Measurements from ENCODE around the gene CYP4F12.
"Not testable (repeated sequence)": the region's sequence is repeated elsewhere in the genome, so short reads cannot be mapped to it uniquely, and the experiment has no call there.

Gene CYP4F12

GRCh38 chr19:15644066-15644741 lies 28.7 kb upstream of the CYP4F12 start:
- Histone ChIP-seq H3K27me3 (ENCODE audit: control insufficient read depth in 3 of 3, insufficient read depth in 3 of 3, low read depth in 1 of 3, low read length in 3 of 3) (no peaks in the 10 kb centered on the region), H3K9ac (ENCODE audit: low read depth, low read length, poor library complexity) (no peak overlapping the region), H2AK5ac (ENCODE audit: low read depth, low read length) (no peak overlapping the region), H2BK120ac (ENCODE audit: low read depth, low read length) (no peak overlapping the region), H3K36me3 (replicated peaks in 1 of 2; ENCODE audit: control insufficient read depth in 2 of 2, insufficient read depth in 2 of 2, low read length in 2 of 2) (no peaks in the 10 kb centered on the region), H3K4me3 (ENCODE audit: low read length in 2 of 2) (no peak overlapping the region), H4K91ac (ENCODE audit: low read depth, low read length, poor library complexity) (no peak overlapping the region), H3K79me1 (ENCODE audit: low read depth, low read length) (no peaks in the 10 kb centered on the region), H2BK5ac (ENCODE audit: low read length) (no peak overlapping the region), H3K4me1 (ENCODE audit: control insufficient read depth in 2 of 2, insufficient read depth in 1 of 2, low read depth in 1 of 2, low read length in 2 of 2) (no peaks in the 10 kb centered on the region), H3K4me2 (ENCODE audit: insufficient read depth, low read length, poor library complexity, severe bottlenecking) (no peak overlapping the region), H3K4ac (ENCODE audit: low read length) (no peak overlapping the region), H2AFZ (ENCODE audit: low read length) (no peak overlapping the region), H3K9me3 (replicated peaks in 1 of 2; ENCODE audit: control insufficient read depth in 2 of 2, insufficient read depth in 1 of 2, low read depth in 1 of 2, low read length in 2 of 2) (peaks cover 0 to 58% of the 10 kb centered on the region in 2 donors), H3K27ac (replicated peaks; ENCODE audit: low read length) (no peak overlapping the region), H3K18ac (ENCODE audit: low read length) (no peak overlapping the region), H4K8ac (ENCODE audit: low read depth, low read length) (no peak overlapping the region), H3K23ac (ENCODE audit: low read depth, low read length, poor library complexity) (no peak overlapping the region), H3K14ac (ENCODE audit: low read length) (no peak overlapping the region), H2BK15ac (ENCODE audit: low read length) (no peak overlapping the region), H2BK12ac (ENCODE audit: low read length) (no peak overlapping the region)
- no CpG with 5 or more reads among the region's 3 CpGs for WGBS, 2 donors (ENCODE audit: extremely low coverage in 2 of 2, insufficient read length in 2 of 2, insufficient replicate concordance in 1 of 2)
- no peak for DNase-seq (ENCODE audit: low spot score)

- H2BK15ac ChIP-seq (ENCODE audit: low read length) = no peak overlapping the region
- H3K9ac ChIP-seq (ENCODE audit: low read depth, low read length, poor library complexity) = no peak overlapping the region
- H3K23ac ChIP-seq (ENCODE audit: low read depth, low read length, poor library complexity) = no peak overlapping the region
- peaks cover 0 to 58% of the 10 kb centered on the region in 2 donors for H3K9me3 ChIP-seq (replicated peaks in 1 of 2; ENCODE audit: control insufficient read depth in 2 of 2, insufficient read depth in 1 of 2, low read depth in 1 of 2, low read length in 2 of 2)
- no peak overlapping the region for H3K4me2 ChIP-seq (ENCODE audit: insufficient read depth, low read length, poor library complexity, severe bottlenecking)
- H3K4me1 ChIP-seq (ENCODE audit: control insufficient read depth in 2 of 2, insufficient read depth in 1 of 2, low read depth in 1 of 2, low read length in 2 of 2) = no peaks in the 10 kb centered on the region
- H2BK120ac ChIP-seq (ENCODE audit: low read depth, low read length) = no peak overlapping the region
- no peaks in the 10 kb centered on the region for H3K79me1 ChIP-seq (ENCODE audit: low read depth, low read length)
- WGBS, 2 donors (ENCODE audit: extremely low coverage in 2 of 2, insufficient read length in 2 of 2, insufficient replicate concordance in 1 of 2) = no CpG with 5 or more reads among the region's 3 CpGs
- no peak overlapping the region for H3K18ac ChIP-seq (ENCODE audit: low read length)
- H4K8ac ChIP-seq (ENCODE audit: low read depth, low read length) = no peak overlapping the region
- H3K14ac ChIP-seq (ENCODE audit: low read length) = no peak overlapping the region
- no peaks in the 10 kb centered on the region for H3K36me3 ChIP-seq (replicated peaks in 1 of 2; ENCODE audit: control insufficient read depth in 2 of 2, insufficient read depth in 2 of 2, low read length in 2 of 2)
- H4K91ac ChIP-seq (ENCODE audit: low read depth, low read length, poor library complexity) = no peak overlapping the region
- no peak overlapping the region for H2AK5ac ChIP-seq (ENCODE audit: low read depth, low read length)
- H2BK5ac ChIP-seq (ENCODE audit: low read length) = no peak overlapping the region
- H2BK12ac ChIP-seq (ENCODE audit: low read length) = no peak overlapping the region
- H3K27me3 ChIP-seq (ENCODE audit: control insufficient read depth in 3 of 3, insufficient read depth in 3 of 3, low read depth in 1 of 3, low read length in 3 of 3) = no peaks in the 10 kb centered on the region
- H3K27ac ChIP-seq (replicated peaks; ENCODE audit: low read length) = no peak overlapping the region
- no peak overlapping the region for H3K4me3 ChIP-seq (ENCODE audit: low read length in 2 of 2)
- H2AFZ ChIP-seq (ENCODE audit: low read length) = no peak overlapping the region
- no peak overlapping the region for H3K4ac ChIP-seq (ENCODE audit: low read length)
- no peak for DNase-seq (ENCODE audit: low spot score)
These were observed 28.1 kb upstream of the CYP4F12 start for GRCh38 chr19:15644816-15645215.

- H3K9me3 ChIP-seq (replicated peaks in 1 of 2; ENCODE audit: control insufficient read depth in 2 of 2, insufficient read depth in 1 of 2, low read depth in 1 of 2, low read length in 2 of 2) = peaks cover 0 to 42% of the 10 kb centered on the region in 2 donors
- no peaks in the 10 kb centered on the region for H3K36me3 ChIP-seq (replicated peaks in 1 of 2; ENCODE audit: control insufficient read depth in 2 of 2, insufficient read depth in 2 of 2, low read length in 2 of 2)
- whole genome bisulfite sequencing, 2 donors (ENCODE audit: extremely low coverage in 2 of 2, insufficient read length in 2 of 2, insufficient replicate concordance in 1 of 2) = no CpG with 5 or more reads among the region's 2 CpGs
- no peak overlapping the region for H3K27ac ChIP-seq (replicated peaks; ENCODE audit: low read length)
- H2BK15ac ChIP-seq (ENCODE audit: low read length) = no peak overlapping the region
- no peak overlapping the region for H3K14ac ChIP-seq (ENCODE audit: low read length)
- no peak overlapping the region for H2AFZ ChIP-seq (ENCODE audit: low read length)
- no peak overlapping the region for H2BK5ac ChIP-seq (ENCODE audit: low read length)
- no peak overlapping the region for H3K4me3 ChIP-seq (ENCODE audit: low read length in 2 of 2)
- H4K91ac ChIP-seq (ENCODE audit: low read depth, low read length, poor library complexity) = no peak overlapping the region
- no peaks in the 10 kb centered on the region for H3K4me1 ChIP-seq (ENCODE audit: control insufficient read depth in 2 of 2, insufficient read depth in 1 of 2, low read depth in 1 of 2, low read length in 2 of 2)
- no peak overlapping the region for H2BK120ac ChIP-seq (ENCODE audit: low read depth, low read length)
- no peak overlapping the region for H3K4me2 ChIP-seq (ENCODE audit: insufficient read depth, low read length, poor library complexity, severe bottlenecking)
- no peak overlapping the region for H3K18ac ChIP-seq (ENCODE audit: low read length)
- H3K9ac ChIP-seq (ENCODE audit: low read depth, low read length, poor library complexity) = no peak overlapping the region
- no peaks in the 10 kb centered on the region for H3K27me3 ChIP-seq (ENCODE audit: control insufficient read depth in 3 of 3, insufficient read depth in 3 of 3, low read depth in 1 of 3, low read length in 3 of 3)
- no peak overlapping the region for H2BK12ac ChIP-seq (ENCODE audit: low read length)
- no peaks in the 10 kb centered on the region for H3K79me1 ChIP-seq (ENCODE audit: low read depth, low read length)
- H3K4ac ChIP-seq (ENCODE audit: low read length) = no peak overlapping the region
- H4K8ac ChIP-seq (ENCODE audit: low read depth, low read length) = no peak overlapping the region
- no peak overlapping the region for H3K23ac ChIP-seq (ENCODE audit: low read depth, low read length, poor library complexity)
- no peak overlapping the region for H2AK5ac ChIP-seq (ENCODE audit: low read depth, low read length)
- no peak for DNase-seq (ENCODE audit: low spot score)
These were observed 23.4 kb upstream of the CYP4F12 start for GRCh38 chr19:15649526-15649925.

- H3K18ac ChIP-seq (ENCODE audit: low read length); H2AFZ ChIP-seq (ENCODE audit: low read length); H2BK120ac ChIP-seq (ENCODE audit: low read depth, low read length); H3K27ac ChIP-seq (replicated peaks; ENCODE audit: low read length); H3K79me1 ChIP-seq (ENCODE audit: low read depth, low read length); H3K27me3 ChIP-seq (ENCODE audit: control insufficient read depth in 3 of 3, insufficient read depth in 3 of 3, low read depth in 1 of 3, low read length in 3 of 3); H2BK12ac ChIP-seq (ENCODE audit: low read length); H3K4me1 ChIP-seq (ENCODE audit: control insufficient read depth in 2 of 2, insufficient read depth in 1 of 2, low read depth in 1 of 2, low read length in 2 of 2); H3K4ac ChIP-seq (ENCODE audit: low read length); H3K4me3 ChIP-seq (ENCODE audit: low read length in 2 of 2); H2BK15ac ChIP-seq (ENCODE audit: low read length); DNase-seq (ENCODE audit: low spot score); H2AK5ac ChIP-seq (ENCODE audit: low read depth, low read length); H3K14ac ChIP-seq (ENCODE audit: low read length); H4K8ac ChIP-seq (ENCODE audit: low read depth, low read length); H3K36me3 ChIP-seq (replicated peaks in 1 of 2; ENCODE audit: control insufficient read depth in 2 of 2, insufficient read depth in 2 of 2, low read length in 2 of 2); H4K91ac ChIP-seq (ENCODE audit: low read depth, low read length, poor library complexity); H3K23ac ChIP-seq (ENCODE audit: low read depth, low read length, poor library complexity); H3K4me2 ChIP-seq (ENCODE audit: insufficient read depth, low read length, poor library complexity, severe bottlenecking); H2BK5ac ChIP-seq (ENCODE audit: low read length); H3K9ac ChIP-seq (ENCODE audit: low read depth, low read length, poor library complexity): not testable (repeated sequence)
- H3K9me3 ChIP-seq (replicated peaks in 1 of 2; ENCODE audit: control insufficient read depth in 2 of 2, insufficient read depth in 1 of 2, low read depth in 1 of 2, low read length in 2 of 2) = peaks cover 0 to 36% of the 10 kb centered on the region in 2 donors
These were observed 22.8 kb upstream of the CYP4F12 start for GRCh38 chr19:15650123-15650522.
